ENCODE data around the gene OR2V1.

Gene OR2V1

GRCh38 chr5:181160152-181160754 lies 29.3 kb upstream of the OR2V1 start:
- peak overlapping the region in 1 of 2 experiments; percentile 43; a peak in 2 of 4 replicates for H3K4me3 ChIP-seq (ENCODE audit: low read depth in 1 of 2, low read length in 2 of 2)
- peaks cover 25% of the 10 kb centered on the region for H3K4me1 ChIP-seq (ENCODE audit: insufficient read depth, low read length)
- peak overlapping the region; percentile 53 for H3K4me2 ChIP-seq (ENCODE audit: insufficient read depth, low read length)
- H2AFZ ChIP-seq (ENCODE audit: low read depth, low read length): peak overlapping the region; percentile 72
- no peaks in the 10 kb centered on the region for H3K36me3 ChIP-seq (ENCODE audit: insufficient read depth, low read length)
- no peak for TF ChIP-seq CTCF (IDR thresholded peaks at IDR 0.05; ENCODE audit: borderline replicate concordance, extremely low read depth, low read length, poor library complexity, severe bottlenecking)
- no peak for TF ChIP-seq EZH2 (IDR thresholded peaks at IDR 0.05; ENCODE audit: borderline replicate concordance, low read depth, low read length, severe bottlenecking)
- H3K79me2 ChIP-seq (ENCODE audit: insufficient read depth, low read length): no peaks in the 10 kb centered on the region
- DNase-seq (peak; percentile 57), ATAC-seq (ENCODE audit: insufficient read depth, low read depth) (peak; percentile 53)
- no peaks in the 10 kb centered on the region for H3K27me3 ChIP-seq (ENCODE audit: insufficient read depth, low read length, poor library complexity)
- no peaks in the 10 kb centered on the region for H3K9me3 ChIP-seq (ENCODE audit: insufficient read depth, low read length, severe bottlenecking)
- peak overlapping the region; percentile 32; the same call in 1 of the 2 replicates for H3K9ac ChIP-seq (ENCODE audit: low read depth, low read length)
- H3K27ac ChIP-seq (ENCODE audit: low read length): peak overlapping the region; percentile 34
- H4K20me1 ChIP-seq (ENCODE audit: insufficient read depth, low read length): no peaks in the 10 kb centered on the region

- no peaks in the 10 kb centered on the region for H4K20me1 ChIP-seq (ENCODE audit: insufficient read depth, low read length)
- no peak overlapping the region for H3K4me2 ChIP-seq (ENCODE audit: insufficient read depth, low read length)
- H3K4me3 ChIP-seq (ENCODE audit: low read depth in 1 of 2, low read length in 2 of 2): no peak overlapping the region
- no peaks in the 10 kb centered on the region for H3K27me3 ChIP-seq (ENCODE audit: insufficient read depth, low read length, poor library complexity)
- peak overlapping the region; percentile 32; the same call in 1 of the 2 replicates for H3K9ac ChIP-seq (ENCODE audit: low read depth, low read length)
- peaks cover 25% of the 10 kb centered on the region for H3K4me1 ChIP-seq (ENCODE audit: insufficient read depth, low read length)
- no peaks in the 10 kb centered on the region for H3K9me3 ChIP-seq (ENCODE audit: insufficient read depth, low read length, severe bottlenecking)
- no peaks in the 10 kb centered on the region for H3K79me2 ChIP-seq (ENCODE audit: insufficient read depth, low read length)
- TF ChIP-seq EZH2 (IDR thresholded peaks at IDR 0.05; ENCODE audit: borderline replicate concordance, low read depth, low read length, severe bottlenecking) (no peak), CTCF (IDR thresholded peaks at IDR 0.05; ENCODE audit: borderline replicate concordance, extremely low read depth, low read length, poor library complexity, severe bottlenecking) (peak; percentile 98)
- H3K27ac ChIP-seq (ENCODE audit: low read length): peak overlapping the region; percentile 34
- peak; percentile 95 for ATAC-seq (ENCODE audit: insufficient read depth, low read depth)
- H3K36me3 ChIP-seq (ENCODE audit: insufficient read depth, low read length): no peaks in the 10 kb centered on the region
- H2AFZ ChIP-seq (ENCODE audit: low read depth, low read length): peak overlapping the region; percentile 37; the same call in 1 of the 2 replicates
- DNase-seq: peak; percentile 89
Measured at GRCh38 chr5:181159286-181160151, 28.6 kb upstream of the OR2V1 start.

- TF ChIP-seq EZH2 (IDR thresholded peaks at IDR 0.05; ENCODE audit: borderline replicate concordance, low read depth, low read length, severe bottlenecking): no peak
- TF ChIP-seq CTCF (IDR thresholded peaks at IDR 0.05; ENCODE audit: borderline replicate concordance, extremely low read depth, low read length, poor library complexity, severe bottlenecking): no peak
- Histone ChIP-seq H3K4me1 (ENCODE audit: insufficient read depth, low read length) (peaks cover 25% of the 10 kb centered on the region), H3K9me3 (ENCODE audit: insufficient read depth, low read length, severe bottlenecking) (no peaks in the 10 kb centered on the region), H3K27me3 (ENCODE audit: insufficient read depth, low read length, poor library complexity) (no peaks in the 10 kb centered on the region), H3K79me2 (ENCODE audit: insufficient read depth, low read length) (no peaks in the 10 kb centered on the region), H3K27ac (ENCODE audit: low read length) (no peak overlapping the region), H3K9ac (ENCODE audit: low read depth, low read length) (no peak overlapping the region), H3K4me3 (ENCODE audit: low read depth in 1 of 2, low read length in 2 of 2) (no peak overlapping the region), H3K36me3 (ENCODE audit: insufficient read depth, low read length) (no peaks in the 10 kb centered on the region), H2AFZ (ENCODE audit: low read depth, low read length) (no peak overlapping the region), H3K4me2 (ENCODE audit: insufficient read depth, low read length) (no peak overlapping the region), H4K20me1 (ENCODE audit: insufficient read depth, low read length) (no peaks in the 10 kb centered on the region)
- ATAC-seq (ENCODE audit: insufficient read depth, low read depth) (no peak), DNase-seq (no peak)
Measured at GRCh38 chr5:181158869-181159268, 27.9 kb upstream of the OR2V1 start.
